Stimulated activated CD4-positive, alpha-beta T cell treated with anti-CD3 and anti-CD28 coated beads, Interleukin-15, amount 100 ng/mL, for 1 hour (primary cell): ENCODE measurements around the gene MAPK11.

Experiments used
- DNase-seq, 2 donors: peaks; one replicate each; pipeline ENCODE4 v3.0.0-alpha.2; 2020; ENCODE audit warnings: low read depth in 1 of 2, low spot score in 1 of 2

The MAPK11 gene

DNA sequence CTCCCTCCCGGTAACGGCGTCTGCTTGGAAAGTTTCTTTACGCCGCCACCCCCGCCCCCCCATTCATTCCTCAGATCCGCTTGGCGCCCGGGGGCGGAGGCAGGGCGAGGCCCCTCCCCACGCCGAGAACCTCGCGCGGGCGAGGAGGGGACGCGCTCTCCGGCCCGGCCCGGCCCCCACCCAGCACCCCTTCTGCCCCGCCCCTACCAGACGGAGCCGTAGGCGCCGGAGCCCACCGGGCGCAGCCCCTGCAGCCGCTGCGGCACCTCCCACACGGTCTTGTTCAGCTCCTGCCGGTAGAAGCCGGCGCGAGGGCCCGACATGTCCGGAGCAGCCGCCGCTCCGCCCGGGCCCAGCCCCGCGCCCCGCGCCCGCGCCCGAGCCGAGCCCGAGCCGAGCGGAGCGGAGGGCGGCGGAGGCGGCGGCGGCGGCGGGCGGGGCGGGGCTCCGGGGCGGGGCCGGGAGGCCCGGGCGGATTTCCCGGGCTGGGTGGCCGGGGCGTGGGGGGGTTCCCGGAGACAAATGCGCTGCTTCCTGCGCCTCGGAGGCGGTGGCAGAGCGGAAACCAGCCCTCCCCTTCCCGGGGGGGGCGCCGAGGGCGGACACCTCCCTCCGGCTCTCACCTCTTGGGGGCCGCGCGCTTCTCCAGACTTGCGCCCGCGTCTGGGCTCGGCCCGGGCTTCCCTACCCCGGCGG is at the start of gene MAPK11:
MAPK11 (minus strand) TSS at position 411 of the 696 bp plus-strand sequence; CDS start at position 323, 88 bp downstream.
- peak; percentile 48 to 60 for DNase-seq

DNA sequence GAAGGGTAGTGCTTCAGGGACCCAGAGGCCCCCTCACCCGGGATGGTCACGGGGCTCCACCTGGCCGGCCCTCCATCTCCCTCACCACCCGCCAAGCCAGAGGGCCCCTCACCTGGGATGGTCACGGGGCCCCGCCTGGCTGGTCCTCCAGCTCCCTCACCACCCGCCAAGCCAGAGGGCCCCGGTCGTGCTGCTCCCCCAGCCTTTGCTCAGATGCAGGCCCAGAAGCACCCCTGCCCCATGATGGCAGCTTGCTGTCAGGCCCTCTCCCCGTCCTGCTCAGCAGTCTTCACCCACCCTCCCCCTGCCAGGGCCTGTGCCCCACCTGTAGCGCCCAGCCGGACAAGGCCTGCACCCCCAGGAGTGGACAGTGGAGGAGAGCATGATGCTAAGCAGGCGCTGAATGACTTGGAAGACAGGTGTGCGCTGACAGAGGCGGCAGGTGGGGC is 49.3 kb upstream of the MAPK11 start:
- DNase-seq, result no peak

DNA sequence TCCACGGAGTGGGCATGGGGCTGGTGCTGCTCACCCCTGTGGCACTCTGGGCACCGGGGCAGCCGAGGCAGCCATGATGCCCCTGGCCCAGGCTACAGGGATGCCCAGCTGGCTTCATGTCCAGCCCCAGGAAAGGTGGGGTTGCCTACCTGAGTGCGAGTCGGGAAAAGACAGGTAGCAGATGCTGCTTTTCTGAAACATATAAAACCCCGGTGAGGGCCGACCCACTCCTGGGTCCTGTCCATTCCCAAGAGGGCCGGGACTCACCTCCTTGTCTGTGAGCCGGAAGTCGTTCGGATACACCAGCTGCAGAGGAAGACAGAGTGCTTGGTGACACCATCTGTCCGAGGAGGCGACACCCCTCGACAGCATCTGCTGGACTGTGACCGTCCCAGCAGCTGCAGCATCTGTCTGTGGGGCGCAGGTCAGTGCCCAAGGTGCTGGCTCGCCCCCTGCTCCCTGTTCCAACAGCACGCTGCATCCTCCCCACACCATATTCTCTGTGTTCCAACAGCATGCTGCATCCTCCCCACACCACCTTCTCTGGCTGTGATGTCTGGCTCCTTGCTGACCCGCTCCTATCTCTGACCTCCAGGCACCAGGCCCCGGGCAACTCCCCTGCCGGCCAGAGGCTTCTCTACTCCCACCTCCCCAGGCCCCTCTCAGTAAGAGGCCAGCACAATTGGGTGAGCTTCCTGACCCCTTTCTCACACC is 48.7 kb upstream of the MAPK11 start:
- DNase-seq, result no peak

DNA sequence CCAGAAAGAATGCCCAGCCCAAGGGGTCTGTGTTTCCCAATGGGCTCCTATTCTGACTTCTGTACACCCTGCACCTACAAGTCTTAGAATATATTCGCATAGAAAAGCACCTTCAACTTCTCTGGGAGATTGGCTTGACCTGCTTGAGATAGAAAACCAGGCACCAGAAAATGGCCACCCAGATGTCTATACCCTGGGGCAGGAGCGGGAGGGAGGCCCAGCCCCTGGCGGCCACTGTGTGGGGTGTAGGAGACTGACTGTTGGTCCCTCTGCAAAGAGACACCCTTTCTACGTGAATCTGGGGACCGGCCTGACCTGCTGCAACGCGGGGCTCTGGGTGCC is 48.1 kb upstream of the MAPK11 start:
- DNase-seq, result no peak

DNA sequence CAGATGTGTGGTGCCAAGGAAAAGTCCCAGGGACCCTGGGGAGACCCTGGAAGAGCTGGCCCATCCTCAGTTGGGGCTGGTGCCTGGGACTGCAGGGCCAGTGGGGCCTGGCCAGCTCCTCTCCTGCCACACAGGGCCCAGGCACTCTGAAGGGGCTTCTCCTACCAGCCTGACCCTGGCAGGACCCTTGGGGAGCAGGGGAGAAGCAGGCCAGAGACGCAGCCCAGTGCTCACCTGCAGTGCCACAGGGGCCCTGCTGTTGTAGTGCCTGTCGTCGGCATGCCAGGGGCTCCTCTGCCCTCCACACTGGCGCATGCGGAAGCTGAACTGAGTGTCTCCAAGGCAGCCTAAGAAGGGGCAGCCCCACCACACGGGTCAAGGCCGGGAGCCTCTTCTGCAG is 47.5 kb upstream of the MAPK11 start:
- DNase-seq, result no peak

DNA sequence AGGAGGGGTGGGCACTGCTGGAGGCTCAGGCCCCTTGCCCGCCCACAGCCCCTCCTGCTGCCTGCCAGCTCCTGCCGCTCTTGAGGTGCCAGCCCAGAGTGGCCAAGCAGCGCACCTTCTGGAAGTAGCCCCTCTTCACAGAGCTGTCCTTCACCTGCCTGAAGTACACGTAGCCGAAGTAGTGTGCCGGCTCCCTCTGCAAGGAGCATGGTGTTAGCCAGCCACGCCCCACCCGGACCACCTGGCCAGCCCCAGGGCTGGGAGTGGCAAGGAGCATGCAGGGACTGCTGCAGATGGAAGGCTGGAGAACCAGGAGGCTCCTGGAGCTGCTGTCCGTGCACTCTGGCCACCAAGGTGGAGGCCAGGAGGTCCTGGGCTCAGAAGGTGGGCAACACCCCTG is 47.0 kb upstream of the MAPK11 start:
- no peak for DNase-seq

DNA sequence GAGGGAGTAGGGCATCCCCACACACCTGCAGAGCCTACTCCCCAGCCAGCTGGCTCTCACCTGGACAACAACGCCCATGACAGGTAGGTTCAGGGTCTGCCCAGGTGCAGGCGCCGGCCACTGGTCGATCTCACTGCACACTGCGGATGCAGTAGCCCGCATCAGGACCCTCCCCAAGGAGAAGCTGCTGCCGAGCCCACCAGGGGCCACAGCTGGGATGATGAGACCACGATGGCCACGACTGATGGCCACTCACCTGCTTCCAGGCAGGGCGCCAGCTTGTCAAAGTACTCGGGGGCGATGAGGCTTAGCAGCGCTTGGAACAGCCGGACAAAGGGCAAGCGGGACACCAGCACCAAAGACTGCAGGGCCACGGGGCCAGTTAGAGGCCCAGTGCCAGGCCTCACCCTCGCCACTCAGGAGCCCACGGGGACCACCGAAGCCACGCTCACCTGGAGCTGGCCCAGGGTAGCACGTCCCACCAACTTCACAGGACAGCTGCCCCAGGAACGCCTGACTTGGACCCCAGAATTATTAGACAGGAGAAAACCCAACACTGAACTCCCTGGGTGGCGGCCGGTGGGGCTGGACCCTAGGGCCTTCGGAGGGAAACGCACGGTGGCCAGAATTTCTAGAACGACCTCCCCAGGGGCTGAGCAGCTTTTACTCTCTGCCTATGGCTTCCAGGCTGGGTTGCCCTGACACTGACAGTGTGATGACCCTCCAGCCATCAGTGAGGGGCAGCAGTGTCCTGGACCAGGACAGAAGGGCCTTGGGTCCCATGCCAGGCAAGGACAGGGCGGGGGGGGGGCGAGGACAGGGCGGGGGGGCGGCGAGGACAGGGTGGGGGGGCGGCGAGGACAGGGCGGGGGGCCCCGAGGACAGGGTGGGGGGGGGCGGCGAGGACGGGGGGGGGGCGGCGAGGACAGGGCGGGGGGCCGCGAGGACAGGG is 46.2 kb upstream of the MAPK11 start:
- DNase-seq, result no peak

DNA sequence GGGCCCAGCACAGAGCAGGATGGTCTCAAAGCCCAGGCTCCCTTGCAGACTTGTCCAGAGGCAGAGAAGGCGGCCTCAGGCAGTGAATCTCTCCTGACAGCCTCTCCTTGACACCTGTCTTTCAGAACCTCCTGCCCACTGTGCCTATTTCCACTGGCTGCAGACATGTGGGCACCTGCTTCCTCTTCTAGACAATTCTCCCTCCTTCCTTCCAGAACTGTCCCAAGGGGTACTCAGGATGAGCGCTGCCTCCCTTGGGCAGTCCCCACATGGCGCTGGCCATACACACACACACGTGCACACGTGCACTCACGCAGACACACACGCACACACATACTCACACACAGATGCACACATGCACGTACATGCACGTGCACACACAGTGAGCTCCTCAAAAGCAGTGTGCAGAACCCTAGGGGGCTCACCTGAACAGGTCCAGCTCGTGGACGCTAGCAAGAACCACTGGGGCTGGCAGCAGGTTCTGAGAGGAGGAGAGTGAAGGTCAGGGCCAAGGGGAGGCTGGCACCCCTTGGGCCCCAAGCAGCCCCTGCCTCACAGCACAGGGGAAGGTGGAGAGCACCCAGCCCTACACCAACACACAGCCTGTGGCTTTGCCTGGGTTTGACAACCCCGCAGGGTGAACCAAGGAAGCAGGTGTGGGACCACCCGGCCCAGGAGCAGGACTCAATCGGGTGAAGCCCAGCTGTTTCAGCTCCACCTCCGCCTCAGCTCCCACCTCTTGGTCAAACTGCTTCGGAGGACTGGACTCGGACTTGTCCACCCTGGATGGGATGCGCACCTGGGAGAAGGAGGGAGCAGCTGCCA is 45.3 kb upstream of the MAPK11 start:
- no peak for DNase-seq

DNA sequence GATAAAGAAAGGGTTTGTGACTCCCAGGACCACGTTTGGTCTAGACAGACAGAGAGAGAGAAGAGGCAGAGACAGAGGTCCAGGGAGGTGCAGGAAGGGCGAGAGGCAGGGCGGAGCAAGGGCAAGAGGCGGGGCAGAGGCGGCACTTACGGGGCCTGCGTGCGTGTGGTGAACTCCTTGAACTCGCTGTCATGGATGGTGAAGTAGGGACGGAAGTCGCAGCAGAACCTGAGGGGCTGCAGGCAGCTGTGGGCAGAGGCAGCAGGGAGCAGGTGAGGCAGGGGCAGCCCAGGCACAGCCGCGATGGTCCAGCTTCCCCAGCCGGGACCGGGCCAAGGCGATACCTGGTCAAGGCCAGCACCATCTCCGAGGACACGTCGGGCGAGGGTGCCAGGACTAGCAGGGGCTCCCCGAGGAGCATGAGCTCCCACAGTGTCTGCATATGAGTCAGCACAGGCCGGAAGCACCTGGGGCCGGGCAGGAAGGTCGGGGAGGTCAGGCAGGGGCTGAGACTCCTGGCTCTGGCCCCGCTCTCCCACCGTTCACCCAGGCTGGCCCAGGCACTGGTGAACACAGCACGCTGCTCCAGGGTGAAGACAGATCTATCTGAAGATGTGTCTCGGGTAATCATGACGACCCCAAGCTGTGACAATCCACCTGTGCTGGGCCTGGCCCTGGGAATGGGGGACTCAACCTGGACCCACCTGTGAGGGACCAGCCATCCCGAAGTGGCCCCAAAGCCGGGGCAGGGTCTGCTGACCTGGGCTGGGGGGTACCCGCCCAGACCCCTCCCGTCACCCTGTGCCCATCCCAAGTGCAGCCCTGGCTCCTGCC is 44.5 kb upstream of the MAPK11 start:
- peak; percentile 42 to 60 for DNase-seq

DNA sequence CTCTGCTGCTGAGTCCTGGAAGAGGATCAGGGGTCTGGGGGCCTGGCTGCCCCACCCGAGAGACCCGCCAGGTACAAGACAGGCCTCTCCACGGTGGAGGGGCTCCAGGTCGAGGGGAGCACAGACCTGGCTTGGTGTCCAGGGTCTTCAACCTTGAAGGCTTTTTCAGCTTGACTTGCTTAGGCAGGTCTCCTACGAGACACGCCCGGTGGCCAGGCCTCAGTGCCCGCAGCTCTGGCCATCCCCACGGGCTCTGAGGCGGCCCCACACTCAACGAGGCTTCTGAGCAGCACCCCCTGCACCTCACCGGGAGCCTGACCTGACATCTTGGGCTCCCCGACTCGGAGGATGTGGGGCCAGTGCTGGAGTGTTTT is 43.9 kb upstream of the MAPK11 start:
- no peak for DNase-seq

DNA sequence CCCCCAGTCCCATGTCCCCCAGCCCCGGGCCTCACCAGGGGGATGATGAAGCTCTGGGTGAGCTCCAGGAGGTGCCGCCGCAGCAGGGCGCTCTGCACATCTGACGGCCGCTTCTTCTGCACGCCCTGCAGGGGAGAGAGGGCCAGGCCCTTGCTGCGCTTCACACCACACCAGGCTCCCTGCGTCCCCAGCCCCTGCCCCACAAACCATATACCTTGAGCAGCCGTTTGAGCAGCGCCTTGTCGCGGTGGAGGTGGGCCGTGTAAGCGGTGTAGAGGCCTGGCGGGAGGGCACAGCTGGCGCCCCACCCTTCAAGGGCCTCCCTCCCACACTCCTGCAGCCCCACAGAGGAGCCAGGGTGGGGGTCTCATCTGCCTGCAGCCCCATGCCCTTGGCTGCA is 43.4 kb upstream of the MAPK11 start:
- DNase-seq, result no peak

DNA sequence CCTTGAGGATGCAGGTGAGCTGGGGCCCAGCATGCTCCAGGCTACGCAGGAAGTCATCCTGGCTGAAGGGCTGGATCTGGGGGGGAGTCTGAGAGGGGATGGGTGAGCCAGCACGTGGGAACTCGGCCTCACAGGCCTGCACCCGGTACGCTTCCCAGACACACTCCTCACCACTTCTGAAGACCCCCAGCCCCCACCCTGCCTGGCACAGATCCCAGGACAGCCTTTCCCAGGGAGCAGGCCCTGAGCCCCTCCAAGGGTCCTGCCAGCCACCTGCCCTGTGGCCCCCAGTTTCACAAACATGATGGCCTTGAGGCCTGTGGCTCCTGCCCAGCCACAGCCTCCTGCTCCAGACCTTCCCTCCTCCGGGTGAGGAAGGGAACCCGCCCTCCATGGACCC is 42.8 kb upstream of the MAPK11 start:
- DNase-seq, result no peak

DNA sequence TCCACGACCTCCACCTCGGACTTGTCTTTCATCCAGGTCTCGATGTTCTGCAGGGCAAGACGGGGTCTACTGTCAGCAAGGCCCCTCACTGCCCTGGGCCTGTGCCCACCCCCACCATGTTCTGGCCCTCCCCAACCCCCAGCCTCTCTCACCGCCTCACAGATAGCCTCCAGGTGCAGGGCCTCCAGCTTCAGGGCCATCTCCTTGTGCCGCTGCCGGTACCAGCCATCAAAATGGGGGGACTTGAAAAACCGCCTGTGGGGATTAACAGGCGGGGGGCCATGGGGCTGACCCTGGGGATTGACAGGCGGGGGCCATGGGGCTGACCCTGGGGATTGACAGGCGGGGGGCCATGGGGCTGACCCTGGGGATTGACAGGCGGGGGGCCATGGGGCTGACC is 42.2 kb upstream of the MAPK11 start:
- no peak for DNase-seq

DNA sequence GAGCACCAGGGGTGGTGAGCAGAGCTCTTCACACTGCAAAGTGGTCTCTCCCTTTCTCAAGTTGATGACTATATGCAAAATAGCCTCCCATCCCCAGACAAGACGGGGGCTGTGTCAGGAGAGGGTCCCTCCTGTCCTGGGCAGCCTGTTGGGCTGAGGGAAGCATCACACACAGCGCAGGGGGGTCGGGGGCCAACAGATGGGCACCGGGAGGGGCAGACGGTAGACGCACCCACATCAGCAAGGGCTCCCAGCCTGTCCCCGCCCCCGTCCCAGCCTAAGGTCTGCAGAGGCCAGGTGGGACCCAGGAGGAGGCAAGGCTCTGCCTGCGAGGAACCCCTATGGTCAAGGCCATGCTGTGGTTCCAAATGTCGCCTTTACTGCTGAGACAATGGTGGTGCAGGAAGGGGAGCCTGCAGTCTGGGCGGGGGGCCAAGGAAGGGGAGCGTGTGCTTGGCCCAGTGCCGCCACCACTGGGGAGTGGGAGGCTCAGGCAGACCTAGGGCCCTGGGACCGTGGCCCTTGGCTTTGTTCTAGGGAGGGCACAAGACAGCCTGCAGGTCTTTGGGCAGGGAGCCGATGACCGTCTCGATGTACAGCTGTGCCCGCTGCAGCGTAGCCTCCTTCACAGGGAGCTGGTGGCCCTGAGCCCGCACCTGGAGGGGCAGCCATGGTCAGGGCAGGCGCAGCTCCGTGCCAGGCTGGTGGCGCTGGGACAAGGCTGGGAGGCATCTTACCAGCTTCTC is 41.6 kb upstream of the MAPK11 start:
- no peak for DNase-seq

DNA sequence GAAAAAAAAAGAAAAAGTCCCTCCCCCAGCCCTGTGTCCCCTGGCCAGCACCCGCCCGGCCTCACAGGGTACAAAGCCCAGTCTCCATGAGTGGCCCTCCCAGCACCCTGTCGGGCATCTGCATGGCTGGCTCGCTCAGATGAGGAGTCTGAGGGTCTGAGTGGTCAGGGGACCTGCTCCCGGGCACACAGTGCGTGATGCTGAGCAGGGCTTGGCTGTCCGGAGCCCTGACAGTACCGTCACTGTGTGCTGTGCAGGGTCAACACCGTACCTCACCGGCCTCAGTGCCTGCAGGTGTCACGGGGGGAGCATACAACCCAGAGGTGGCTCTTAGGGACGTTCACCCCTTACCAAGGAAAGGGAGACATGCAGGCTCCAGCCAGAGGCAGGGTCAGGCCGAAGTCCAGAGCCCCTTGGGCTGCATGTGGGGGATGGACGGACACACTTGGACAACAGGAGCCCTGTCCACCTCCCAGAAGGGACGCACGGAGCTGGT is 40.8 kb upstream of the MAPK11 start:
- no peak for DNase-seq

DNA sequence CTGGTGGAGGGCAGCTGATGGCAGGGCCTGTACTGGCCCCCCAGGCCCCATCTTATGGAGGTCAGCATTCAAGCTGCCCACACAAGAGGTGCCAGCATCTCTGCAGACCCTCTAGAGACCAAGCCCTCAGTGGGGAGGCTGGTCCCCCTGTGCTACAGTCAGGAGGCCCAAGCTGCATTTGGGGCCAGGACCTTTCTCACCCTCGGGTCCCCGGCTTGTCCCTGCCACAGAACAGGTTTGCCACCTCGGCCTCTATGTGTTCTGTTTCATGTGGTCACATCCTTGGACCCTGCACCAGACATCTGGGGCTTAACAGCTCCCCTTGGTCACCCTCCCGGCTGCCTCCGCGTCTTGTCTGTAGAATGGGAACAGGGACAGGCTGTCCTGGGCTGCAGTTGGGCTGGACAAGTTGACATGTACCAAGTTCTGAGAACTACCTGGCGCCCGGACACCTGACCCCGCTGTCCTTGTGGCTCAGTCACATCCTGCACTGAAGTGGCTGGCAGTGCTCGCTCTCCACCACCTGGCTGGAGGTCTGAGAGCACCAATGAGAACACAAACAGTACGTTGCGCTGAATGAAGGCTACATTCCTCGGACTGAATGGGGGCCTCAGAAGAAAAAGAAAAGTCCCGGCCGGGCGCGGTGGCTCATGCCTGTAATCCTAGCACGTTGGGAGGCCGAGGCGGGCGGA is 40.0 kb upstream of the MAPK11 start:
- no peak for DNase-seq

DNA sequence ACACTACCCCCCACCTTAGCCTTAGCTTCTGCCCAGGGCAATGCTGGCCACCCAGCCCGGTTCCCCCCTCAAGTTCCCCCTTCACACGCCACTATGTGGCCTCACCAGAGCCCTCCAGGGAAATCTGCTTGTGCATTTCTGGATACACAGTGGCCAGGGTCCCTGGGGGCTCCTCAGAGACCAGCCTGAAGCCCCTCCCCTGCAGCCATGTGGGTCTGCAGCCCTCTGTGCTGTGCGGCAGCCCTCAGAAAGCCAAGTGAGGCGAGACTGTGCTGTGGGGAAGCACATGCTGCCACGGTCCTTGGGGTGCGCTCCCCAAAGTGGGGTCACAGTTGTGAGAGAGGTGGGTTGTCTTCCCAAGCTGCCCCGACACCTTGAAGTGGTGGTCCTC is 39.4 kb upstream of the MAPK11 start:
- DNase-seq, result no peak

DNA sequence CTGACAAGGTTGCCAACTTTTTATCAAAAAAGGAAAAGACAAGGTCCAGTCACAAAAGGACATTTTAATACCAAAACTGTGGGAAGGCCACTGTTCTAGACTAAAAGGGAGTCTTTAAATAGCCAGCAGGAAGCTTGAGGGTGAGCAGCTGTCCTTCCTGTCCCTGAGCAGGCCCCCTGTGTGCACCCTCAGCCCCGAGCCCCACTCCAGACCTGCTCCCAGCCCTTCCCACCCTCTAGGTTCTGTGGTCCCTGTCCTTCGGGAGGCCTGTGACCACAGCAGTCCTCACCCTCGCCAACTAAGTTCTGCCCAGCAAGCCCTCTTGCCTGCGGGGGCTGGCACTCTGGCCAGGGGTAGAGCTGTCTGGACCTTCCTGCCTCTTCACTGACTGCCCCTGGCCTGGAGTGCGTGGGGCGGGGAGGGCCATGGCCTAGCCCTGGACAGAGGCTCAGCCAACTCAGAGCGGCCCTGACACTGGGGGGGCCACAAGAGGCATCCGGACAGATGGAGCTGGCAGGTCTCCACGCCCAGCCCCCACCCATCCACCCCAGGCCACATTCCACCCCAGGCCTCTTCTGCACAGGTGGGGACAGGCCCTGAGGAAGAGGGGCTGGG is 38.9 kb upstream of the MAPK11 start:
- DNase-seq, result no peak
